Measurements from ENCODE around the gene STMP1. TPM values are rescaled to one million over a fixed set of nuclear protein-coding genes. Genes with fewer than 3 reads are reported as not detected.
A peak's percentile ranks its signal among the peaks of the same experiment; 100 is the strongest.

Gene STMP1
- total and polyA plus RNA-seq, 2 of the 13 experiments (the other 11 are each of a cell fraction or from before 2014, with no cell fraction given): 7.2 to 16.2 TPM

DNA sequence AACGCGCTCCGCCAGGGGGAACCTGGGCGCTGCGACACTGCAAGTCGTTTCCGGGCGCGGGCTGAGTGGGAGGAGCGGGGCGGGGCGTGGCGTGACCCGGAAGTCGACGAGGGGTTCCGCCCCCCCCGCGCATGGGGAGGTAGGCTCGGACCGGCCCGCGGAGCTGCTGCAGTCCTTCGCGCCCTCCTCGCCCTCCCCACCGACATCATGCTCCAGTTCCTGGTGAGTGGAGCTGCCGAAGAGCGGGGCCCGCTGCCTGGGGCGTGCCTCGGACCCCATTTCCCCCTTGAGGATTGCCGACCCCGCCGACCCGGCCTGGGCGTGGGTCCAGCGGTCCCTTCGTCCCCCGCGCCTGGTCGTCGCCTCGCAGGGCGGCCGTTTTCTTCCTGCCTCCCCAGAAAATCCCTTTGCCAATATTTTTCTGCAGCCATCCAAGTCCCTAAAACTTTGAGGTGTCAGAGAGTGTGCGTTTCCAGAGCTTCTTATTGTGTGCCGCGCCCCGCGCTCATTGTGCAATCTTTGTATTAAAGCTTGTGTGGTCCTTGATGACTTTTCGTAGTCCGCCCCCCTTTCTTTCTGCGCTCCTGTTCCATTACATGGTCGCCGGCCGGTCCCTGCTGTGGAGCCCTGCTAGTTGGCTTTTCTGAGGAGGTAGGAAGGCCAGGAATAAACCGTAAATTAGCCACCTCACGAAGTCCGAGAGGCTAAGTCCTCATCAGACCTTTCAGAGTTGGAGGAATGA lies at the start of gene STMP1 (continued):
- TF ChIP-seq NR2F6 (IDR thresholded peaks at IDR 0.05) (no peak), NR2F6 (CRISPR knock-in tag; IDR thresholded peaks at IDR 0.05) (peak; percentile 82; the same call in 1 of the 2 replicates), ZNF724P (CRISPR knock-in tag; IDR thresholded peaks at IDR 0.05; ENCODE audit: borderline replicate concordance) (peak; percentile 80; the same call in 1 of the 2 replicates), PAX8 (CRISPR knock-in tag; IDR thresholded peaks at IDR 0.05; ENCODE audit: borderline replicate concordance) (0 out of 2 replicates have a peak, but pooled peaks have one; percentile 92), ZNF350 (CRISPR knock-in tag; IDR thresholded peaks at IDR 0.05; ENCODE audit: borderline replicate concordance, low read depth) (peak; percentile 76), MATR3 (CRISPR knock-in tag; IDR thresholded peaks at IDR 0.05) (no peak), FOSL2 (CRISPR knock-in tag; IDR thresholded peaks at IDR 0.05) (no peak; the same call in 1 of the 2 replicates), RARG (CRISPR knock-in tag; IDR thresholded peaks at IDR 0.05; ENCODE audit: low read depth) (no peak), ESRRA (CRISPR knock-in tag; IDR thresholded peaks at IDR 0.05; ENCODE audit: low read depth) (peak; percentile 60; the same call in 1 of the 2 replicates), ARNT2 (CRISPR knock-in tag; IDR thresholded peaks at IDR 0.05; ENCODE audit: low read depth) (peak; percentile 72), ZNF543 (CRISPR knock-in tag; IDR thresholded peaks at IDR 0.05) (peak; percentile 59; the same call in 1 of the 2 replicates), ZNF367 (CRISPR knock-in tag; IDR thresholded peaks at IDR 0.05; ENCODE audit: borderline replicate concordance) (no peak), ZNF619 (CRISPR knock-in tag; IDR thresholded peaks at IDR 0.05) (no peak), HOXA3 (CRISPR knock-in tag; IDR thresholded peaks at IDR 0.05) (peak; percentile 84), ZNF282 (IDR thresholded peaks at IDR 0.05; ENCODE audit: partially characterized antibody) (no peak), TBX3 (IDR thresholded peaks at IDR 0.05; ENCODE audit: borderline replicate concordance) (no peak), NFE2L1 (CRISPR knock-in tag; IDR thresholded peaks at IDR 0.05; ENCODE audit: borderline replicate concordance) (no peak), JUND (CRISPR knock-in tag; IDR thresholded peaks at IDR 0.05) (no peak), ZNF12 (CRISPR knock-in tag; IDR thresholded peaks at IDR 0.05) (peak; percentile 65)
- TF ChIP-seq, protein P1, sequence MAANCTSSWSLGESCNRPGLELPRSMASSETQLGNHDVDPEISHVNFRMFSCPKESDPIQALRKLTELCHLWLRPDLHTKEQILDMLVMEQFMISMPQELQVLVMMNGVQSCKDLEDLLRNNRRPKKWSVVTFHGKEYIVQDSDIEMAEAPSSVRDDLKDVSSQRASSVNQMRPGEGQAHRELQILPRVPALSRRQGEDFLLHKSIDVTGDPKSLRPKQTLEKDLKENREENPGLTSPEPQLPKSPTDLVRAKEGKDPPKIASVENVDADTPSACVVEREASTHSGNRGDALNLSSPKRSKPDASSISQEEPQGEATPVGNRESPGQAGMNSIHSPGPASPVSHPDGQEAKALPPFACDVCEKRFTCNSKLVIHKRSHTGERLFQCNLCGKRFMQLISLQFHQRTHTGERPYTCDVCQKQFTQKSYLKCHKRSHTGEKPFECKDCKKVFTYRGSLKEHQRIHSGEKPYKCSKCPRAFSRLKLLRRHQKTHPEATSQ (CRISPR knock-in tag; IDR thresholded peaks at IDR 0.05; ENCODE audit: borderline replicate concordance): peak; percentile 86; the same call in 1 of the 2 replicates
- TF ChIP-seq, protein P2, sequence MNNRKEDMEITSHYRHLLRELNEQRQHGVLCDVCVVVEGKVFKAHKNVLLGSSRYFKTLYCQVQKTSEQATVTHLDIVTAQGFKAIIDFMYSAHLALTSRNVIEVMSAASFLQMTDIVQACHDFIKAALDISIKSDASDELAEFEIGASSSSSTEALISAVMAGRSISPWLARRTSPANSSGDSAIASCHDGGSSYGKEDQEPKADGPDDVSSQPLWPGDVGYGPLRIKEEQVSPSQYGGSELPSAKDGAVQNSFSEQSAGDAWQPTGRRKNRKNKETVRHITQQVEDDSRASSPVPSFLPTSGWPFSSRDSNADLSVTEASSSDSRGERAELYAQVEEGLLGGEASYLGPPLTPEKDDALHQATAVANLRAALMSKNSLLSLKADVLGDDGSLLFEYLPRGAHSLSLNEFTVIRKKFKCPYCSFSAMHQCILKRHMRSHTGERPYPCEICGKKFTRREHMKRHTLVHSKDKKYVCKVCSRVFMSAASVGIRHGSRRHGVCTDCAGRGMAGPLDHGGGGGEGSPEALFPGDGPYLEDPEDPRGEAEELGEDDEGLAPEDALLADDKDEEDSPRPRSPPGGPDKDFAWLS (CRISPR knock-in tag; IDR thresholded peaks at IDR 0.05; ENCODE audit: borderline replicate concordance): no peak
- TF ChIP-seq, protein P3, sequence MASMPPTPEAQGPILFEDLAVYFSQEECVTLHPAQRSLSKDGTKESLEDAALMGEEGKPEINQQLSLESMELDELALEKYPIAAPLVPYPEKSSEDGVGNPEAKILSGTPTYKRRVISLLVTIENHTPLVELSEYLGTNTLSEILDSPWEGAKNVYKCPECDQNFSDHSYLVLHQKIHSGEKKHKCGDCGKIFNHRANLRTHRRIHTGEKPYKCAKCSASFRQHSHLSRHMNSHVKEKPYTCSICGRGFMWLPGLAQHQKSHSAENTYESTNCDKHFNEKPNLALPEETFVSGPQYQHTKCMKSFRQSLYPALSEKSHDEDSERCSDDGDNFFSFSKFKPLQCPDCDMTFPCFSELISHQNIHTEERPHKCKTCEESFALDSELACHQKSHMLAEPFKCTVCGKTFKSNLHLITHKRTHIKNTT (CRISPR knock-in tag; IDR thresholded peaks at IDR 0.05): 0 out of 2 replicates have a peak, but pooled peaks have one; percentile 39
- TF ChIP-seq, protein P4, sequence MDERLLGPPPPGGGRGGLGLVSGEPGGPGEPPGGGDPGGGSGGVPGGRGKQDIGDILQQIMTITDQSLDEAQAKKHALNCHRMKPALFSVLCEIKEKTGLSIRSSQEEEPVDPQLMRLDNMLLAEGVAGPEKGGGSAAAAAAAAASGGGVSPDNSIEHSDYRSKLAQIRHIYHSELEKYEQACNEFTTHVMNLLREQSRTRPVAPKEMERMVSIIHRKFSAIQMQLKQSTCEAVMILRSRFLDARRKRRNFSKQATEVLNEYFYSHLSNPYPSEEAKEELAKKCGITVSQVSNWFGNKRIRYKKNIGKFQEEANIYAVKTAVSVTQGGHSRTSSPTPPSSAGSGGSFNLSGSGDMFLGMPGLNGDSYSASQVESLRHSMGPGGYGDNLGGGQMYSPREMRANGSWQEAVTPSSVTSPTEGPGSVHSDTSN (CRISPR knock-in tag; IDR thresholded peaks at IDR 0.05): no peak
- TF ChIP-seq, protein P5, sequence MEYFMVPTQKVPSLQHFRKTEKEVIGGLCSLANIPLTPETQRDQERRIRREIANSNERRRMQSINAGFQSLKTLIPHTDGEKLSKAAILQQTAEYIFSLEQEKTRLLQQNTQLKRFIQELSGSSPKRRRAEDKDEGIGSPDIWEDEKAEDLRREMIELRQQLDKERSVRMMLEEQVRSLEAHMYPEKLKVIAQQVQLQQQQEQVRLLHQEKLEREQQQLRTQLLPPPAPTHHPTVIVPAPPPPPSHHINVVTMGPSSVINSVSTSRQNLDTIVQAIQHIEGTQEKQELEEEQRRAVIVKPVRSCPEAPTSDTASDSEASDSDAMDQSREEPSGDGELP (IDR thresholded peaks at IDR 0.05; ENCODE audit: borderline replicate concordance, low read depth): no peak

Measured in HepG2 (cell line).